NCI-H446 treated with DMSO at 0.1 percent for 48 hours (cell line): ENCODE measurements around the gene HACL1.
"Not testable (repeated sequence)": the region's sequence is repeated elsewhere in the genome, so short reads cannot be mapped to it uniquely, and the experiment has no call there.

Experiments used
- DNase-seq: peaks from one replicate; lab custom pipeline; 2025; lab: John Stamatoyannopoulos, UW

The HACL1 gene

DNA sequence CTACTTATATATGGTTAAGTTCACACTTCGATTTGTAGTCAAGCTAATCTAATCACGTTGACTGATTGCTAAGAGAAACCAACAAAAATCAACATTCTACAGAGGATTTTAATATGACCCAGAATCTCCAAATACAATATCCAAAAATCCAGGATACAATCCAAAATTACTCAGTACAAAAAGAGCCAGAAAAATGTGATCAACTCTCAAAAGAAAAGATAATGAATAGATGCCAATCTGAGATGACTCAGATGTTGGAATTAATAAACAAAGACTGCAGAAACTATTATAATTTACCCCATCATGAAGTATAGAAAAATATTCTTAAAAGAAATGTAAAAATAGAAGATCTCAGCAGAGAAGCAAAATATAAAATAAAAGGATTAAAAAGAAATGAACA lies 22.3 kb downstream of the HACL1 start:
- no peak for DNase-seq

DNA sequence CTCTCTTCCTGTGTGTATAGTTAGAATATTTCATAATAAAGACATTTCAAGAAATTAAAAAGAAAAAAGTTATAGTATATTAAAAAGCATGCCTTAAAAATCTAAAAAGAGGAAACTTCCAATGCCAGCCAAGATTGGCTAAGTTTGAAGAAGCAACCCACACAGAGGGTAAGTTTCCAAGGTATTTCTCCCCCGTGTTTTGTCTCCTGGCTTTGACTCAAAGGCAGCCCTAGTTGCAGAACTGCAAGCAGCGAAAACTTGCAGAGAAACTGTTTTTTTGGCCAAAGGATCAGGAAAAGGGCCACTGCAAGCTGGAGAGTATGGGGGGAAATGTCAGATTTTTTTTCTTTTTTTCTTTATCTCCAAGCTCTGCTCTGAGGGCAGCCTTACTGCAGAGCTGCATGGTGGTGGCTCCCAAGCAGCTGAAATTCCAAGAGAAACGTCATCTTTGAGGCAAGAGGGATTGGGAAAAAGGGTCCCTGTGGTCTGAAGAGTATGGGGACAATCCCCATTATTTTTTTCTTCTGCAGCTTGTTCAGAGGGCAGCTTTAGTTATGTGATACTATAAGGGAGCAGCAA lies 23.0 kb downstream of the HACL1 start:
- DNase-seq, result no peak

DNA sequence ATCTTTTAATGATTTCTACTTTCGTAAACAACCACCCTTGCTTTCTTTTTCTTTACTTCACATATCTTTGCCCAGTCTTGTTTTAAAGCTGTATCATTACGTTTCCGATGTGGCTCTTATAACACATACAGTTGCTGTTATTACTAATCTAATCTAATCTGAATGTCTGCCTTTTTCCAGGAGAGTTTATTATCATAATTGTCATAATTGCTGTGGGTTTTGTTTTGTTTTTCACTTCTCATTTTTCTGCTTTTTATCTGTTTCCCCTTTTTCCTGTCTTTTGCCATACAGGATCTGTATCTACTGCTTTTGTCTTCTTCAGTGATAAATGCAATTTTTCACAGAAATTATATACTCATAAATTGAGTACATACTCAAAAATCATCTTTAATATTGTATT lies 24.9 kb downstream of the HACL1 start:
- DNase-seq, result no peak

DNA sequence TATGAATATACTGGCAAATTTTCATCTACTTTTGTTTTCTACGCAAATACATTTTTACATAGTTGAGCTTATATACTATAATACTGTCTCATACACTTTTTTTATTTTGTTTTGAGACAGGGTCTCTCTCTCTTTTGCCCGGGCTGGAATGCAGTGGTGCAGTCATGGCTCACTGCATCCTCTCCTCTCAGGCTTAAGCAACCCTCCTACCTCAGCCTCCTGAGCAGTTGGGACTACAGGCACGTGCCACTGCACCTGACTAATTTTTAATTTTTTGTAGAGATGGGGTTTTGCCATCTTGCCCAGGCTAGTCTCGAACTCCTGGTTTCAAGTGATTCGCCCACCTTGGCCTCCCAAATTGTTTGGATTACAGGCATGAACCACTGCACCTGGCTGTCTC lies 25.9 kb downstream of the HACL1 start:
- no peak for DNase-seq

DNA sequence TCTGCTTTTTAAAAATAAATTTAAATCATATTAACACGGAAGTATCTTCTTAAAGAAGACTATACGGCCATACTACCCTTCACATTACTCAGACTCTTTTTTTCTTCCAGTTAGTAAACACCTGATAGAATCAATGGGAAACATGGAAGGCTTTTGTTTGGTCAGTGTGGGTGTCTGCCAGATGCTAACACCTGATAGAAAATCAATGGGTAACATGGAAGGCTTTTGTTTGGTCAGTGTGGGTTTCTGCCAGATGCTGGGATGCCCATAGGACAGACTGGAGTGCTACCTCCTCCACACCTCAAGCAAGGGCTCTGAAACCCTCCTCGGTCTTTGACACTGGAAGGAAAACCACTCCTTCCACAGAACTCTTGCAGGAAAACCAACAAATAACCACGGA lies 29.2 kb downstream of the HACL1 start:
- no peak for DNase-seq

DNA sequence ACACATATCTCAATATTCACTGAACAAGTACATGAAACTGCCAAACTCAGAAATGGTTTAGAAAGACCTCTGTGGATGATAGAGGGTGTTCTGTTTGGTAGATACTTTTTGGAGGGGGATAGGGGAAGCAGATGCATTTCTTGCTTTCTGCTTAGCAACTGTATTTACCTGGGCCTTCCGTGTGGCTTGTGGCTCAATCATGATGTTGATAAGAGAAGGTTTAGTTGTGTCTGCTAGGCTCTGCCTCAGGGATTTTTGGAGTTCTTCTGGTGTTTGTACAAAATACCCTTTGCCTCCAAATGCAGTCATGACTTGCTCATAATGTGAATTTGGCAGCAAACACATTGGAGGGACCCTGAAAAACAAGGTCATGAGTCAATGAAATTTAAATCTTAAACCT lies 38.2 kb downstream of the HACL1 start:
- no peak for DNase-seq

DNA sequence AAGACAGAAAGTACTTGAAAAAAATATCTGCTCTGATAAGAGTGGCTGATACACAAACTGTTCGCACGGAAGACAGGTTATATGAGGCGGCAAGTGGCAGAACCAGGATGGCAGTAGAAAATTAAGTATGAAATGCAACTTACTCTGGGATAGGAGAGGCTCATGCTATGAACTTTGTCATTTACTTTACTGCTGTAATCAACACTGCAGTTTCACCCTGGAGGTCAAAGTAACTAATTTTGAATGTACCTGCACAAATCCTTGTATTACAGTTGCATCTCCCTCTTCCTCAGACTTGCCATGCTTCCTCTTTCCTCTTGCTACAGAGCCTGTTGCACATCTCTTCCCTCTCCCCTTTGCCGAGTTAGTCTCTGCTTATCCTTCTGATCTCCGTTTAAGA lies 38.8 kb downstream of the HACL1 start:
- DNase-seq, result no peak

DNA sequence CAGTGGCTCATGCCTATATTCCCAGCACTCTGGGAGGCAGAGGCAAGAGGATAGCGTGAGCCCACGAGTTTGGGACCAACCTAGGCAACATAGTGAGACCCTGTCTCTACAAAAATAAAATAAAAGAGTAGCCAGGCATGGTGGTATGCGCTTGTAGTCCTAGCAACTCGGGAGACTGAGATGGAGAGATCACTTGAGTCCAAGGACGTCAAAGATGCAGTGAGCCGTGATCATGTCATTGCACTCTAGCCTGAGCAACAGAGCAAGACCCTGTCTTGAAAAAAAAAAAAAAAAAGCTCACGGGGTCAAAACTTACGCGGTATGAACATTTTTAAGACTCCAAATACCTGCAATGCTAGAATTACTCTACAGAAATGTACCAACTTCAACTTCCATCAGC lies 42.8 kb downstream of the HACL1 start:
- no peak for DNase-seq

DNA sequence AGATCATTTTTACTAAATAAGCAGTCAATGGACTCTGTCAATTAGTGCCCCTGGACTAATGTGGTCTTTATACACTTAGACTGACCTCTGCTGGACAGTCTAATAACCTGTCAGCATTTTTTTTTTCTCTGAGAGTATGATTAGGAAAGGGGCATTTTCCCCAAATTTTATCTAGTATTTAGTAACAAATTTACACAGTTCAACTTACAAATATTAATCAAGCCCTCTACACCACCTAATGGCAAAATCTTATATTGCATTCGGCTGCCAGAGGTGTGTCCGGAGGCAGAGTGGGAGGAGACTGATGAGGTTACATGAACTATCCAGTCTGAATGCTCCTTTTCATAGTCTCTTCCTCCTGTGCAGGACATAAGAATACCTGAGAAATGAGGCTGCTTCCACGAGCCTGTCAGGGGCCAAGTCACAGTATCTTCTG lies 43.8 kb downstream of the HACL1 start:
- DNase-seq, result no peak

DNA sequence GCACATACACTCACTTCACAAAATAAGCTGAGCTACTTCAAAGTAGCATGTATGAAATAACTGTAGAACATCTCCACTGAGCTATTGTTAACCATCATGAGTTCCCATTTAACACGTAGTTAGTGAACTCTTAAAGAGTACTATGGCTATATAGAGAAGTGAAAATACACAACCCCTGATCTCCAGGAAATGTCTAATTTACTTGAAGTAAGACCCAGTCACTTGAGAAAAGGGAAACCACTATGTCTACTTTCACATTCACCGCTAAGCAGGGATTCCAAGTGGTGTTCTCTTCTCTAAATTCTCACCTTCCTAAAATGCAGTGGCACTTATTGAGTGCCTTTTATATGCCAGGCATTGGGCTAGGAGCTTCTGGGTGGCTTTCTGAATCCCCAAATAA lies 44.9 kb downstream of the HACL1 start:
- no peak for DNase-seq

DNA sequence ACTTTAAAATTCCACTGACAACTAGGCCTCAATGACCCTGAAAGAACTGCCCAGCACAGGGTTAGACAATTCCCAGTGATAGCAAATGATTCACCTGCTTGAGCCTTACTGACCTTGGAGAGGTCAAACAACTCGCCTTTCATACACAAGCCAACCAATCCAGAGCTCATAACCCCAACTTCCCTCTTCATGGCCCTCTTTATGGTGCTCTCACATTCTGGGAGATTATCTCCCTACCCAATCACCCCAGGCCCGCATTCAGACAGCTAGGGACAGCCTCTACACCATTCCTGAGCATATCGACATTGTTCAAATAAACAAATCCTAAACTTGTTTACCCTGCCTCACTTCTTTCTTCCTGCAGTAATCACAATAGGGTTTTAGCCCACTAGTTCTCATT lies 47.6 kb downstream of the HACL1 start:
- no peak for DNase-seq

DNA sequence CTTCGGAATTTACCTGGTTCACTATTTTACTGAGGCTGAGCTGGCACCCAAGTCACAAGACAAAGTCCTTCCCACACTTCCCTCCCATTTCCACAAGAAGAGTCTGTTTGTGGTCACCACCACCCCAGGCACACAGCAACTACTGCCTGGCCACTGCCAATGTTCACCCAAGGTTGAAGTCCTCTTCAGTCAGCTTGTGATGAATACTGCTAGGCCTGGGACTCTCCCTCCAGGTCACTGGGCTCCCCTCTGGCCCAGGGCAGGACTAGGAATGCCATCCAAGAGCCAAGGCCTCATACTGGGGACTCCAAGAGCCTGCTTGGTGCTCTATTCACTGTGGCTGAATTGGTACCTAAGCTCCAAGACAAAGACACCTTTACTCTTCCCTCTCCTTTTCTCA lies 49.5 kb downstream of the HACL1 start:
- no peak for DNase-seq

DNA sequence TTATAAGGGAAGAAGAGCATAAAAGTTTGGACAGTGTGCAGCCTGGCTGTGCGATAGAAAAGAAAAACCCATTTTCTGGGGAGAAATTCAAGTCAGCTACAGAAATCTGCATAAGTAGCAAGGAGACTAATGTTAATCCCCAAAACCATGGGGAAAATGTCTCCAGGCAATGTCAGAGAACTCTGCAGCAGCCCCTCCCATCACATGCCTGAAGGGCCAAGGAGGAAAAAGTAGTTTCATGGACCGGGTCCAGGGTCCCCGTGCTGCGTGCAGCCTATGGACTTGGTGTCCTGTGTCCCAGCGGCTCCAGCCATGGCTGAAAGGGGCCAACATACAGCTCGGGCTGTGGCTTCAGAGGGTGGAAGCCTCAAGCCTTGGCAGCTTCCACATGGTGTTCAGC lies 51.5 kb downstream of the HACL1 start:
- DNase-seq, result no peak

DNA sequence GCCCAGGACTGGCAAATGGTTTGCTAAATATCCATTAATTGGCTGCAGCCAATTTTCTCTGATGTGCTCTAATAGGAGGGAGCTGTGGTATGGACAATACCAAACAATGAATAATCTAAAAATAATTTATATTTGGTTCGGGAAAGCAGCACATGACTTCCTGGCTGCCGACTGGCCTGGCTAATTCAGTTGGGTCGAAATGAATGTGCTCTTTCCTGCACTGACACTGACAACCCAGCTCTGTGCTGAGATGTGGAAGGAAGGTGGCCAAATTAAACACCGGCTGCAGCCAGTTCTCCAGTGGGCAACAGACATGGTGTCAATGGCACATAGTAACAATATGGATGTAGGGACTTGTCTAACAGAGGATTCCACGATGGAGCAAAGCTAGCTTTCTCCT lies 58.8 kb downstream of the HACL1 start:
- no peak for DNase-seq

DNA sequence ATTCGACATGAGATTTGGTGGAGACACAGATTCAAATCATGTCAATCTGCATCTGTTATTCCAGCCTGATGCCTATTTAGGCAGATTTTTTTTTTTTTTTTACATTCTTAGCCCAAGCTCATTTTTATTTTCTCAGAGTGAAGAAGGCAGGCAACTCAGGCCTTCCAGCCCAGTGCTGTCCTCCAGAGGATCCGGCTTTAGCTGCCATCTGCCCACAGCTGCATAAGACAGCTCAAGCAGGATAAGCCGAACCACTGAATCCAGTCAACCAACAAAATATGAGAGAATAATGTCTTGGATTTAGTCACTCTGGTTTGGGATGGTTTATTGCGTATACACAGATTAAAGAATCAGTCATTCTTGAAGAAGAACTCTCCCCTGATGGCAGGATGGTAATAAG lies 60.0 kb downstream of the HACL1 start:
- no peak for DNase-seq

DNA sequence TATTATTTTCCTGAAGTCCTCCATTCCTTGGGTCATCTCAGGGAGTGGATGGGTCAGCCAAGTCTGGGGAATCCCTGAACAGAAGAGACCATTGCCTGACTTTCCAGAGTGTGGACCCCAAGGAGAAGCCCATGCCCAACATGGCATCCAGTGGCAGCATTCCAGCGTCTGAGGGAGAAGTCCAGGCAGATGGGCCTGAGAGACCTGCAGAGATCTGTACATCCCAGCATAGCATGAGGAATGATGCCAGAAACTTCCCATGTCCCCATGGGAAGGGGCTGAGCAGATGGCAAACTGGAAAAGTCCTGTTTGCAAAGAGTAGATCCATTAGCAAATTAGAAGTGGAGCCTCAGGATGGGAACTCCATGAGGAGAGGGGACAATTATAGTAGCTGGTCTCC lies 62.3 kb downstream of the HACL1 start:
- DNase-seq, result no peak

DNA sequence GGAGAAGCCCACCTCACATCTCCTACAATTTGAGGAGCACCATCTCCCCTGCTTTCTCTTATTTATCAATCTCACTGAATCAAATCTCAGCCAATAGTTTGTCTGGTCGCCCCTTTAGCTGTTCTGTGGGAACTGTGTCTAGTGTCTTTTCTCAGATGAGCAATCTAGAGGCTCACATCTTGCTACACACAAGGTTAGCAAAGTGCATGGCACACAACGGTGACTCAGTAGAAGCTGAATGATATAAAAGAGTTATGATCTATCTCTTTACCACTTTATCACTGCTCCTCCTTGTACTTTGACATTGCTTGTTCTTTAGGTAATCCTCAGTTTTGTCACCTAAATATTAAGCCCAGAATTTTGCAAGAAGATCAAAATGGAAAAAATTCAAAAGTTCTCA lies 63.0 kb downstream of the HACL1 start:
- no peak for DNase-seq

DNA sequence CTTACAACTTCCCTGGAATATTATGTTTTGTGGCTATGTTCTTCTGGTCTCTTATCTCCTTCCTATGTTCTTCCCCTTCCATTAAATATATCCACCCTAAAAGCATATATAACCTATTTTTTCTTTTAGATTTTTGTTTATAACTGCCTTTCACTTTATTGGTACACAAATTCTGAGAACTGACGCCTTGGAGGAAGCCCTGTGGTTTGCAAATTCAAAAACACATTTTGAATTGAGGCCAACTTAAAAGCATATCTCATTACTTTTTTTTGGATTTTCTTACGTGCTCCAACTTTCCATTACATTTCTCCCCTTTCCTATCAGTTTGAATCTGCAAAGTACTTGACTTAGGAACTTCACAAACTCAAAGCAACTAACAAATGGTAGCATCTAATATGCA lies 64.5 kb downstream of the HACL1 start:
- DNase-seq, result no peak

DNA sequence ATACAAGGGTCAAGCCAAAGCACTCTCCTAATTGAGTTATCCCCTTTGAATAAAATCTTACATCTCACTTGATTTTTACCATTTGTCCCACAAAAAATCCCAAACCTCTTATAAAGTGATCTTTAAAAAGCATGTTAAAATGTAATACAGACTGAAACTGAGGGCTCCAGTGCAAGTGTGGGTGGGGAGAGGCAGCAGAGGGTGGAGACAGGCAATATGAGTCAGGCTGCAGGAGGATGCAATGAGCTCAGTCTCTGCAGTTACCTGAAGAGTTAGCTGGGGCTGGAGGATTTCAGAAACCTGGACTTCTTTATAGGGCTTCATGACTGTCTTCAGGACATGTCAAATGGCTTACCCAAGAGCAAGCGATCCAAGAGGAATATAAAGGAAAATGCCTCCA lies 65.6 kb downstream of the HACL1 start:
- no peak for DNase-seq

DNA sequence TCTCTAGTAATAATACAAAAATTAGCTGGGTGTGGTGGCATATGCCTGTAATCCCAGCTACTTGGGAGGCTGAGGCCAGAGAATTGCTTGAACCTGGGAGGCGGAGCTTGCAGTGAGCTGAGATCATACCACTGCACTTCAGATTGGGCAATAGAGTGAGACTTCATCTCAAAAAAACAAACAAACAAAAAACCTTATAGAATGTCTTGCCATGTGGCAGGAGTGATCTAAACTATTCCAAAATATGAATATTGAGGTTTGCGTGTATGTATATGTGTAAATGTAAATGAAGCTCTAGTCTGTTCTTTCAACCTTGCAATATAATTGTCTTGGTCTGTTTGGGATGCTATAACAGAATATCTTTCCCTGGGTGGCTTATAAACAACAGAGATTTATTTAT lies 68.8 kb downstream of the HACL1 start:
- not testable (repeated sequence) for DNase-seq

DNA sequence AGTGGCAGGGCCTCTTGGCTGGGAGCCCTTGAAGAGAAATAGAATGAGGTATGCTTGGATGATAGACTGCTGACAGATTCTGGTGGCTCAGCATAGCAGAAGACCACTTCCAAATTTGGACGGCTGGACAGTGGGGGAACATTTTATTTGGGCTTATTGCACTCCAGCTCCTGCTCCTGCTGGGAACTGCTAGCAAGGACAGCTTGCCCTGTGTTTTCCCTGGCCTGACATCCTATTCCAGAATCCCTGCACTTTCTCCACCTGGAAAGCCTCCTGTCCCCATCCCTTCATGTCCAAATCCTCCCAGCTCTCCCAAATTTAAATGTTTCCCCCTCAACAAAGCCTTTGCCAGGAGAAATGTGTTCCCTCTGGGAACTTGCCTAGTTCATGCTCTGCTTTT lies 70.0 kb downstream of the HACL1 start:
- DNase-seq, result no peak

DNA sequence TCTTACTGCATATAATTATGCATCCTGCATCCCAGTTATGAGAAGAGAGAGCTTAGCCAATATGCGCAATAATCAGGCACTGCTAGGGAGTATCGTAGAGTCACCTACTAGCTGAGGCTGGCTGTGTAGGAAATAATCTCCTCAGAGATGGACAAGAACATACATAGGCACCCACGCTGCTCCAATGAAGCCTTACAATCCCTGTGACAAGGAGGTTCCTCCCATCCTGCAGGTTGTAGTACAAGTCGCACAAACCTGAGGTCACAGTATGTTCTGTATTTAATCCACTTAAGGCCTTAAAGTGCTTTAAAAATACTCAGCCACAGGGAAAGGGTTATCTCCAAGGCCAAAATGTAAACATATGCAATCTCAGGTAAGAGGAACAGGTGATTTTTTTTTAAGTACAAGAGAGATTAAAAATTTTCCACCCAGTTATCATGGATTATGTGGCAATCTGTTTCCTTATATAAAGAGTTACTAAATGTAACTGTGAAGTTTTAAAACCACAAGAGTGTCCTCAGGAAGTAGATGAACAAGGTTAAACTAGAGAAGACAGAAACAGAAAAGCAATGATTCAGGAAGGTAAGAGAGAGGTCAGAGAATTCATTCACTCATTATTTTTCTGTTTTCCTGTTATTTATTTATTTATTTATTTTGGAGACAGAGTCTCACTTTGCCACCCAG lies 72.4 kb downstream of the HACL1 start:
- DNase-seq, result no peak

DNA sequence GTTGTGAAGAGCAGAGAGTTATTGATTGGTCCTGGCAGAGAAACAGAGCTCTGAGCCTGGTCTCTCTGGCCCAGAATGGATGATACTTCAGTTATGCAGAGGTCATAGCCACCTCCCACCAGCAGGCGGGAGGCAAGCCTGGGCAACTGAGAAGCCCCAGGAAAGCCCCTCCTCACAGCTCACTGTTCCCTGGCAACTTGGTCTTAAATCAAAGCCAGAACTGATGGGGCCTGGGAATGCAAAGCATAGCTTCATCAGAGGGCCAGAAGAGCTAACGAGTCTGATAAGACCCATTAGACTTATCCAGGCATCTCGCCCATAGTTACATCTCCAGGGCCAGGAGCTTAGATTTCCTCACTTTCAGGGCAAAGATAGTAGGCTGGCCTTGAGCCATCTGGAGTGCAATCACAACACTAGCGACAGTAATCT lies 74.3 kb downstream of the HACL1 start:
- DNase-seq, result no peak

DNA sequence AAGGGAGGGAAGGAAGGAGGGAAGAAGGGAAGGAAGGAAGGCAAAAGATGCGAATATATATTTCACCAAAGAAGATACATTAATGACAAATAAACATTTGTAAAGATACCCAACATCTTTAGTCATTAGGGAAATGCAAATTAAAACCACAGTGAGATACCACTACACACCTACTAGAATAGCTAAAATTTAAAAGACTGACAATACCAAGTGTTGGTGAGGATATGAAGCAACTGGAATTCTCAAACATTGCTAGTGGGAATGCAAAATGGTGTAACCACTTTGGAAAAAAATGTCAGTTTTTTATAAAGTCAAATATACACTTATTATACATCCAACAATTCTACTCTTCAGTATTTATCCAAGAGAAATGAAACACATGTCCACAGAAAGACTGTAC lies 75.6 kb downstream of the HACL1 start:
- no peak for DNase-seq
